Neural progenitor cell (in vitro differentiated cells): ENCODE data around the gene TANC1.

ENCODE experiments used
- CTCF ChIP-seq: fragments of 200-600 bp; sonication (generic); IDR thresholded peaks from 2 replicates; pipeline ENCODE4 v1.5.1; 2017; ENCODE audit warnings: antibody characterized with exemption, mild to moderate bottlenecking
- EZH2phosphoT487 ChIP-seq: fragments of 200-600 bp; sonication (generic); IDR thresholded peaks from 2 replicates; pipeline ENCODE4 v1.6.1; 2017; ENCODE audit warnings: antibody characterized with exemption

- TF ChIP-seq CTCF (no peak), EZH2phosphoT487 (no peak)
Observed at GRCh38 chr2:159206736-159207380, 238.4 kb downstream of the TANC1 start.
